Measurements from ENCODE around the gene SYT1. TPM values are rescaled to one million over a fixed set of nuclear protein-coding genes. Genes with fewer than 3 reads are reported as not detected.

SYT1 gene
- total and polyA plus RNA-seq, 8 donors: under 0.01 to 11.4 (median 0.88) TPM

- H3K9me3 ChIP-seq: no peaks in the 10 kb centered on the region
- H3K27me3 ChIP-seq: no peaks in the 10 kb centered on the region
- no peaks in the 10 kb centered on the region for H3K4me1 ChIP-seq
- TF ChIP-seq POLR2A (IDR thresholded peaks at IDR 0.05): no peak
- TF ChIP-seq EP300 (IDR thresholded peaks at IDR 0.05): no peak
- no peak for TF ChIP-seq CTCF (IDR thresholded peaks at IDR 0.05)
- no peak for TF ChIP-seq POLR2AphosphoS5 (IDR thresholded peaks at IDR 0.05)
- no peak overlapping the region for H3K27ac ChIP-seq
- intact Hi-C loops (cut with DNase I; ENCODE audit: low total_unique reads): no loop called here
- H3K4me3 ChIP-seq: no peak overlapping the region
- no peaks in the 10 kb centered on the region for H3K36me3 ChIP-seq
- 70 to 75% (median 71%) methylated on average over 2 of the region's 2 CpGs for WGBS, 5 donors
- no peak for DNase-seq
Observed at GRCh38 chr12:79001404-79001803, 136.8 kb downstream of the SYT1 start.

GRCh38 chr12:79006306-79006705 is 141.7 kb downstream of the SYT1 start:
- H3K27ac ChIP-seq: no peak overlapping the region
- H3K9me3 ChIP-seq: no peaks in the 10 kb centered on the region
- intact Hi-C loops (cut with DNase I; ENCODE audit: low total_unique reads): no loop called here
- no peak for DNase-seq
- H3K36me3 ChIP-seq: no peaks in the 10 kb centered on the region
- no peak overlapping the region for H3K4me3 ChIP-seq
- H3K27me3 ChIP-seq: no peaks in the 10 kb centered on the region
- WGBS, 5 donors: 69 to 83% (median 74%) methylated on average over 1 of the region's 1 CpG
- TF ChIP-seq EP300 (IDR thresholded peaks at IDR 0.05): no peak
- TF ChIP-seq CTCF (IDR thresholded peaks at IDR 0.05): no peak
- TF ChIP-seq POLR2A (IDR thresholded peaks at IDR 0.05): no peak
- no peak for TF ChIP-seq POLR2AphosphoS5 (IDR thresholded peaks at IDR 0.05)
- no peaks in the 10 kb centered on the region for H3K4me1 ChIP-seq

GRCh38 chr12:79008591-79008990 is 144.0 kb downstream of the SYT1 start:
- H3K36me3 ChIP-seq: no peaks in the 10 kb centered on the region
- no peaks in the 10 kb centered on the region for H3K27me3 ChIP-seq
- H3K9me3 ChIP-seq: no peaks in the 10 kb centered on the region
- no peak overlapping the region for H3K27ac ChIP-seq
- WGBS, 5 donors: 83 to 93% (median 86%) methylated on average over 2 of the region's 2 CpGs
- TF ChIP-seq EP300 (IDR thresholded peaks at IDR 0.05) (no peak), CTCF (IDR thresholded peaks at IDR 0.05) (no peak), POLR2A (IDR thresholded peaks at IDR 0.05) (no peak), POLR2AphosphoS5 (IDR thresholded peaks at IDR 0.05) (no peak)
- no peaks in the 10 kb centered on the region for H3K4me1 ChIP-seq
- intact Hi-C loops (cut with DNase I; ENCODE audit: low total_unique reads): no loop called here
- H3K4me3 ChIP-seq: no peak overlapping the region
- no peak for DNase-seq

GRCh38 chr12:79012636-79013035 is 148.1 kb downstream of the SYT1 start:
- H3K4me3 ChIP-seq: no peak overlapping the region
- no peak overlapping the region for H3K27ac ChIP-seq
- no peaks in the 10 kb centered on the region for H3K4me1 ChIP-seq
- H3K27me3 ChIP-seq: no peaks in the 10 kb centered on the region
- no peak for DNase-seq
- TF ChIP-seq CTCF (IDR thresholded peaks at IDR 0.05): no peak
- TF ChIP-seq EP300 (IDR thresholded peaks at IDR 0.05): no peak
- no peak for TF ChIP-seq POLR2A (IDR thresholded peaks at IDR 0.05)
- no peak for TF ChIP-seq POLR2AphosphoS5 (IDR thresholded peaks at IDR 0.05)
- WGBS, 5 donors: 54 to 78% (median 73%) methylated on average over 3 of the region's 3 CpGs
- H3K36me3 ChIP-seq: no peaks in the 10 kb centered on the region
- H3K9me3 ChIP-seq: no peaks in the 10 kb centered on the region
- intact Hi-C loops (cut with DNase I; ENCODE audit: low total_unique reads): no loop called here
